GM20431 (cell line): ENCODE data around the gene AXIN1.

Experiments
- in situ Hi-C: fragments of 300-500 bp; cut with MseI, MboI; formaldehyde crosslinking; loops from one replicate; pipeline ENCODE4 v1.15.0; 2020; ENCODE audit warnings: low sequenced_read_pairs; ENCODE audit not compliant: unreplicated experiment

Gene AXIN1

DNA sequence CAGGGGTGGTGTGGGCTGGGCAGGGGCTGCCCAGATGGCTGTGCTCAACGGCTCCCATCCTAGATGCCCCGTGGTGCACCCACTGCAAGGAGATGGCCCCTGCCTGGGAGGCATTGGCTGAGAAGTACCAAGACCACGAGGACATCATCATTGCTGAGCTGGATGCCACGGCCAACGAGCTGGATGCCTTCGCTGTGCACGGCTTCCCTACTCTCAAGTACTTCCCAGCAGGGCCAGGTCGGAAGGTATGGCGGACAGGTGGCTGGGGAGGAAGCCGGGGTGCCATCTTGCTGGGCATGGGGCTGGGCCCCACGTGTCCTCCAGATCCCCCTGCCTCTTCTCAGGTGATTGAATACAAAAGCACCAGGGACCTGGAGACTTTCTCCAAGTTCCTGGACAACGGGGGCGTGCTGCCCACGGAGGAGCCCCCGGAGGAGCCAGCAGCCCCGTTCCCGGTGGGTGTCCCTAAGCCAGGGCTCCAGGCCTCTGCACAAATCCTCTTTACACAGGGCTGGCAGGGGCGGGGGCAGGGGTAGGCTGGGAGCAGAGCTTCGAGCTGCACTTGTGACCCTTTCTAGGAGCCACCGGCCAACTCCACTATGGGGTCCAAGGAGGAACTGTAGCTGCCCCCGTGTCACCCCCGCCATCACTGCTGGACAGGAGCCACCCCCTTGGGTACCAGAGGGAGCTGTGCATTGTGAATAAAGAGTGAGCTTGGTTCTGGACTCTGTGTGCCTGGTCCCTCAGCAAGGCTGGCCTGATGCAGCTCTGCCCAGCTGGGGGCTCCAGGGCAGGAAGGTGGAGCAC, 65.8 kb downstream of the AXIN1 start:
- in situ Hi-C loops = no loop called here

DNA sequence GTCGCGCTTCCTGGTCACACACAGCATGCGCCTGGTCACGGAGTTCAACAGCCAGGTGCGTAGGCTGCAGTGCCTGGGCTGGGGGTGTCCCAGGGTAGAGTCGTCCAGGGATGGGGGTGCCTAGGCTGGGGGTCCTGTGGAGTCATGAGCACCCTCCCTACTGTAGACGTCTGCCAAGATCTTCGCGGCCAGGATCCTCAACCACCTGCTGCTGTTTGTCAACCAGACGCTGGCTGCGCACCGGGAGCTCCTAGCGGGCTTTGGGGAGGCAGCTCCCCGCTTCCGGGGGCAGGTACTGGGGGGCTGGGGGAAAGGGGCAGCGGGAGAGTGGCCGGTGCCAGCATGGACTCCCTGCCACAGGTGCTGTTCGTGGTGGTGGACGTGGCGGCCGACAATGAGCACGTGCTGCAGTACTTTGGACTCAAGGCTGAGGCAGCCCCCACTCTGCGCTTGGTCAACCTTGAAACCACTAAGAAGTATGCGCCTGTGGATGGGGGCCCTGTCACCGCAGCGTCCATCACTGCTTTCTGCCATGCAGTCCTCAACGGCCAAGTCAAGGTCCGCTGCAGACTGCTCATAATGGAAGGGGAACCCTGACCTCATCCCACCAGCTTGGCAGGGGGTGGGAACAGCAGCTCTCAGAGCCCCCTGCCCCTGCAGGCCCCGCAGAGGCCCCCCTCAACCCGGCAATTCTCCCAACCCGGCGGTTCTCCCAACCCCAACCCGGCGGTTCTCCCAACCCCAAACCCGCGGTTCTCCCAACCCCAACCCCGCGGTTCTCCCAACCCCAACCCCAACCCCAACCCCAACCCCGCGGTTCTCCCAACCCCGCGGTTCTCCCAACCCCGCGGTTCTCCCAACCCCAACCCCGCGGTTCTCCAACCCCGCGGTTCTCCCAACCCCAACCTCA, 67.1 kb downstream of the AXIN1 start:
- in situ Hi-C loops = no loop called here

DNA sequence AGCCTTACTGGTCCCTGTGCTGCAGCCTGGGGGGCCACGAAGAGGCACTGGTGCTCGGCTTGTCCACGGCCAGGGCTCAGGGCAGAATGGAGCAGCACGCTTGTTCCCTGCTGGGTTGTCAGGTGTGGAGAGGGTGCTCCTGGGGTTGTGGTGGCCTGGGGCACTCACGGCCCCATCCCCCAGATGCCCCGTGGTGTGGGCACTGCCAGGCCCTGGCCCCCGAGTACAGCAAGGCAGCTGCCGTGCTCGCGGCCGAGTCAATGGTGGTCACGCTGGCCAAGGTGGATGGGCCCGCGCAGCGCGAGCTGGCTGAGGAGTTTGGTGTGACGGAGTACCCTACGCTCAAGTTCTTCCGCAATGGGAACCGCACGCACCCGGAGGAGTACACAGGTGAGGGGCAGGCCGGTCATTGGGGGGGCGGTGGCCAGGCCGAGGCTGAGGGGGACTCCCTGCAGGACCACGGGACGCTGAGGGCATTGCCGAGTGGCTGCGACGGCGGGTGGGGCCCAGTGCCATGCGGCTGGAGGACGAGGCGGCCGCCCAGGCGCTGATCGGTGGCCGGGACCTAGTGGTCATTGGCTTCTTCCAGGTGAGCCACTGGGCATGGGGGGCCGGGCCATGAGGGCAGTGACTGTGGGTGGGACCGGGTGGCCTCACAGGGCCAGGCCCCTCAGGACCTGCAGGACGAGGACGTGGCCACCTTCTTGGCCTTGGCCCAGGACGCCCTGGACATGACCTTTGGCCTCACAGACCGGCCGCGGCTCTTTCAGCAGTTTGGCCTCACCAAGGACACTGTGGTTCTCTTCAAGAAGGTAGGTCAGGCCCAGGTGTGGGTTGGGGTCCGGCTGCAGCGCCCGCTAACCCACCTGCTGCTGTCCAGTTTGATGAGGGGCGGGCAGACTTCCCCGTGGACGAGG, 68.1 kb downstream of the AXIN1 start:
- in situ Hi-C loops = no loop called here

DNA sequence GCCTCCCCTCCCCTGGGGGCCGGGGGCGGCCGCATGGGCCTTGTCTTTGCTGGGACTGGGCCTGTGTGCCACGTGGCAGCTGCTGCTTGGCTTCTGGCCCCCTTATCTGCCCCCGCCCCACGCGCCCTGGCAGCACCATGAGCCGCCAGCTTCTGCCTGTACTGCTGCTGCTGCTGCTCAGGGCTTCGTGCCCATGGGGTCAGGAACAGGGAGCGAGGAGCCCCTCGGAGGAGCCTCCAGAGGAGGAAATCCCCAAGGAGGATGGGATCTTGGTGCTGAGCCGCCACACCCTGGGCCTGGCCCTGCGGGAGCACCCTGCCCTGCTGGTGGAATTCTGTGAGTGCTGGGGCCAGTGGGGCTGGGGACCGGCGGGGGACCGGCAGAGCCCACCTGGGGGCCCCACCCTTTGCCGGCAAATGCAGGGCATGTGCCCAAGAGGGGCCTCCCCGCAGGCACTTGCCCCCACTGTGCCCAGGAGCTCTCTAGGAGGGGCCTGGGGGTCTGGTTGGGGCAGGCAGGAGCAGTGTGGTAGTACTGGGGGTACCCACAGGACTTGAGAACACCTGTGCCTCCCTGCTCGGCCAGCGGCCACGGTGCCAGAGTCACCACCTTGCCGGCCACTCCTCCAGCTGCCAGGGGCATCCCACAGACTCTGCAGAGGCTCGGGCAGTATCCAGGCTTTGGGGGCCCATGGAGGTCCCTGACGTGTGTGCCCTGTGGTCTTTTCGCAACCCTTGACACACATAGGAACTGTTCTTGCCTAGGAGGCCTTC, 69.3 kb downstream of the AXIN1 start, which contains the start of gene PDIA2:
Gene PDIA2, plus strand, starts transcription at position 132 of the 773 bp plus-strand sequence. Its CDS starts 6 bp downstream, at position 138.
- in situ Hi-C loops = no loop called here

DNA sequence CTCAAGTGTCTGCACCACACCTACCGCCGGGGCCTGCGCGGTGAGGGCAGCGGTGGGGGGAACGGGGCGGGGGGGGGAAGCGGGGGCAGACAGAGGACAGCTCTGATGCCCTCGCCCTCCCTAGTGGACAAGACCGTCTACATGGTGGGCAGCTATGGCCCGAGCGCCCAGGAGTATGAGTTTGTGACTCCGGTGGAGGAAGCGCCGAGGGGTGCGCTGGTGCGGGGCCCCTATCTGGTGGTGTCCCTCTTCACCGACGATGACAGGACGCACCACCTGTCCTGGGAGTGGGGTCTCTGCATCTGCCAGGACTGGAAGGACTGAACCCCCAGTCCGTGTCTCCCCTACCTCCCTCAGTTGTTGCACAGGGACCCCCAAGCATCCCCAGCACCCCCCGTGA, 70.0 kb downstream of the AXIN1 start:
- in situ Hi-C loops = no loop called here

DNA sequence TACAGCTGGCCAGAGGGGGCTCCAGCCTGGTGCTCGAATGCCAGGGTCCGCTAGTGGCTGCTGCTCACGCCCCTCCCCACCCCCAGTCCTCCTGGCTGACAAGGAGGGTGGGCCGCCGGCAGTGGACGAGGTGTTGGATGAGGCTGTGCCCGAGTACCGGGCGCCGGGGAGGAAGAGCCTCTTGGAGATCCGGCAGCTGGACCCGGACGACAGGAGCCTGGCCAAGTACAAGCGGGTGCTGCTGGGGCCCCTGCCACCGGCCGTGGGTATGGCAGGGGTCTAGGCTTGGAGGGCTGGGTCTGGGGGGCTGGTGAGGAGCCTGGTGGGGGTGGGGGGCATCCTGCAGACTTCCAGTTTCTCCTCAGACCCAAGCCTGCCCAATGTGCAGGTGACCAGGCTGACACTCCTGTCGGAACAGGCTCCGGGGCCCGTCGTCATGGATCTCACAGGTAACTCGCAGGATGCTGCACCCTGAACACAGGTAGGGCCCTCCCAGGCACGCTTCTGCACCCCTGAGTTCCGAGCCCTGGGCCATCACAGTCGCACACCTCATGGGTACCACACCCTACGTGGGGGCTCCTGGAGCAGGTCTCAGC, 70.8 kb downstream of the AXIN1 start:
- in situ Hi-C loops = no loop called here

DNA sequence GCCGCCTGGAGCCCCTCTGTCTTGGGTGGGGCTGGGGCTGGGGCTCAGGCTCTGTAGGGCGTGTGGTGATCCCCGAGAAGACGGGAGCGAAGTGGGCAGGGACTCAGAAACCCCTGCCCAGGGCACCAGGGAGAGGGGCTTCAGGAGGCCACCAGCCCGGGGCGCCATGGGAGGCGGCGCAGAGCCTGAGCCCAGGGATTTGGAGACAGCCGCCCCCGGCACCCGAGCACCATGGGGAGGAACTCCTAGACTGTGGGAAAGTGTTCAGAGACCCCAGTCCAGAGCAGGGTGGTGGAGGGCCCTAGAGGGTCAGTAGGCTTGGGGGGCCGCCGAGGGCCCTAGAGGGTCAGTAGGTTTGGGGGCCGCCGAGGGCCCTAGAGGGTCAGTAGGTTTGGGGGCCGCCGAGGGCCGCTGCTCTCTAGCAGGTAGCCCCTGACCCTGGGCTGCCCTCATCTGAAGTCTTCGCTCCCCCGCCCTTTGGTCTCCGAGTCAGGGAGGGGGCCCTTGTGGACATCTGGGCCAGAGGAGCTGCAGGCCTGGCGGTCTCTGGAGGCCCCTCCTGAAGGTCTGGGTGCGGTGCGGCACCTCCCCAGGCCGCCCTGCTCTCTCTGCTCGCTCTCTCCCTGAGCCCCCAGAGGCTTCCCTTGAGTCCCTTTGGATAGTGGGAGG, 71.4 kb downstream of the AXIN1 start:
- in situ Hi-C loops = no loop called here

DNA sequence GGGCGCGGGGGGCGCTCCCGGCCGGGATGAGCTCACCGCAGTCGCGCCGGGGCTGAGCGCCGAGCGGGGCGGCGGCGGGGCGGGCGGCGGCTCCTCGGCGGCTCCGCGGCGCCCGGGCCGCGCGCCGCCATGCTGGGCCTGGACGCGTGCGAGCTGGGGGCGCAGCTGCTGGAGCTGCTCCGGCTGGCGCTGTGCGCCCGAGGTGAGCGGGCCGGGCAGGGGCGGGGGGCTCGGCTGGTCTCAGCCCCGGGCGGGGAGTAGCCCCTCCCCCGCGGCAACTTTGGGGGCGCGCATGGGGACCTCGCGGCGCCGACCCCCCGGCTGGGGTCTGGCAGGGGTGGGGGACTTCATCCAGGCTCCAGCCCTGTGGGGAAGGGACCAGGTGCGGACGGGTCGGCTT, 72.0 kb downstream of the AXIN1 start, which contains the start of gene ARHGDIG:
Gene ARHGDIG, plus strand, starts transcription at position 40 of the 400 bp plus-strand sequence. Its CDS starts 90 bp downstream, at position 130.
- in situ Hi-C loops = no loop called here

DNA sequence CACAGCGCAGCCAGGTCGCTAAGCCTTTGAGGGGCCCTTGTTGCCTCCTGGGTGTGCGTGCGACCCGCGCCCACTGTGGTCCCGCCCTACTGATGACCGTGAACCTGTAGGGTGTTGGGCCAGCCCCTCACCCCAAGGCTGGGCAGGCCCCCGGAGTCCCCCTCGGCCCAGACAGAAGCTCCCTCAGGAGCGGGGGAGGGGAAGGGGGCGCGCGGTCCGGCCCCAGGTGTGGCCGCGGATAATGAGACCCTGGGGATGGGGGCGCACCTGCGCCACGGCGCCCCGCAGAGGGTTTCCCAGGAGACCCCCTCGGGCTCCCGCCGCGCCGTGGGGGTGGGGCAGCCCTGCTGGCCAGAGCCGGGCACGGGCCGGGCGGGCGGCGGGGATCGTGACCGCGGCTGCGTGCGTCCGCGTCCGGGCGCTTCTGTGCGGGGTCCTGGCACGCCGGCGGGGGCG, 72.5 kb downstream of the AXIN1 start:
- in situ Hi-C loops = no loop called here

DNA sequence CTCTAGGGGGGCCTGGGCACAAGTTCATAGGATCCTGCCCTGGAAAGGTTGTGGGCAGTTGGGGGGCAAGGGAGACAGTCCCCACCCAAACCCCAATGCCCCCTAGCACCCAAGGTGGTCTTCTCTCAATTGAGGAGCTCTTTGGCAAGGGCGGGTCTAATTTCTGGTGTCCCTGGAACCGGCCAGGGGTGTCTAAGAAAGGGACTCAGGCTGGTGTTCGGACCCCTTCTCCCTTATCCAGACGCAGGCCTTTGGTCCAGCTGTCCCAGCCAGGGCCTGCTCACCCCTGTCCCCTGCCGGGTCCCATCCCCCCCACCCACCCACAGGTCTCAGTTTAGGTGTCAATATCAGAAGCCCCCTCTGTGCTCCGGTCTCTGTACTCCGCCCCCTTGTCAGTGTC, 73.0 kb downstream of the AXIN1 start:
- in situ Hi-C loops = no loop called here

DNA sequence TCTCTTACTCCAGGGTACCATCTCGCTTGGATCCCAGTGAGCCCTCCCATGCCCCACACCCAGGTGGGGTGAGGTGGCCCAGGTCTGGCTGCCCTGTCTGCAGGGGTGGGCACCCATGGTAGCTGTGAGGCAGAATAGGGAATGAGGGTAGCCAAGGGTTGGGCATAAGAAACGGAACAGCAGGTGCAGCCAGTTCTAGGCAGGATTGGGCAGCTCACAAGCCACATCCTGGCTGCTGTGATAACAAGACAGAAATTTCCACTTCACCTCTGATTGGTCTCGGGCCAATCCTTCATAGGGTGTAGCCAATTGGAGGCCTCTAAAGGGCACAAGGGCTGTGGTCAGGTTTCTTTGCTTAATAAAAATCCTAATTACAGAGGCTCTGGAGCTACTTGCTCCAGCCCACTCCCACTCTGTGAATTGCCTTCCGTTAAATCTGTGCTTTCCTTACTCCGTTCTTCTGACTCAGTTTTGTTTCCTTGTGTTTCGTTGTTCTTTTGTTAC, 73.6 kb downstream of the AXIN1 start:
- in situ Hi-C loops = no loop called here

DNA sequence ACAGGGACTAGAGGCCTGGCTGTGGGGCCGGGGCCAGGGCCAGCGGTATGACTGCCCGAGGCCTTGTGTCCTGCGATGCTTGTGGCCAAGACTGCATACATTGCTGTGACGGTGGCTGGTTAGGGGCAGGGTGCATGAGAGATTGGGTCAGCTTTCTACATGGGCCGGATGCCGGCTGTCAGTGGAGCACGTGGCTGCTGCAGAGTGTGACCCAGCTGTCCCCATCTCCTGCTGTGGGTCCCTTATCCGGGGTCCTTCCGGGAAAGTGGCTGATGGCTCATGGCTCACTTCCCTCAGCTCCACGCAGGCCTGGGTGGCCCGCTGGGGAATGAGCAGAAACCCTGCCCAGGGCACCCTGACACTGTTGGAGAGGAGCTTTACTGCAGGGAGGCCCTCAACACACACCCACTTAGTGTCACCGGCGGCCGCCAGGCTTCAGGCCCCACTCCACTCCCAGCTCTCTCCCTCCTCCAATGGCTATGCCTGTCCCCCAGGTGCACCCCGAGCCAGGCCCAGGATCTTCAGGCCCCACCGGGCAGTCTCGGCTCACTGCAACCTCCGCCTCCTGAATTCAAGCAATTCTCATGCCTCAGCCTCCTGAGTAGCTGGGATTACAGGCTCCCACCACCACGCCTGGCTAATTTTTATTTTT, 76.0 kb downstream of the AXIN1 start:
- in situ Hi-C loops = no loop called here

DNA sequence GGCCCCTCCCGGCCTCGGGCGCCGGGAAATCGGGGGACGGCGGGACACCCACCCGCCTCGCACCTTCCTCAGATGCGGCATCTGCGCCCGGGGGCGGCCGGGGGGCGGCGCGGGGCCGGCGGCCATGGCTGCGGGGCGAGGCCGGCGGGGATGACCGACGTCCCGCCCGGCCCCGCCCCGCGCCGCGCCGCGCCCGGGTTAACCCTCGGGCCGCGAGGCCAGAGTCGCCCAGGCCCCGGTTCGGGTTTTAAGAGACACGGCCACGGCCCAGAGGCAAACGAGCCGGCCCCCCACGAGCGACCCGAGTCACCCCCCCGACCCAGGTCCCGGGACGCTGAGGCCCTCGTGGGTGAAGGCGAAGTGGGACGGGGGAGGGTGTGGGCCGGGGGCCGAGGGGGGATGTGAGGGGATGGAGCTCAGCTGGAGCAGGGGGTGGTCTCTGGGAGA, 76.7 kb downstream of the AXIN1 start, which contains the start of gene RGS11:
Gene RGS11, minus strand, starts transcription at position 159 of the 447 bp plus-strand sequence. Its CDS starts 33 bp downstream, at position 126.
- in situ Hi-C loops = no loop called here

DNA sequence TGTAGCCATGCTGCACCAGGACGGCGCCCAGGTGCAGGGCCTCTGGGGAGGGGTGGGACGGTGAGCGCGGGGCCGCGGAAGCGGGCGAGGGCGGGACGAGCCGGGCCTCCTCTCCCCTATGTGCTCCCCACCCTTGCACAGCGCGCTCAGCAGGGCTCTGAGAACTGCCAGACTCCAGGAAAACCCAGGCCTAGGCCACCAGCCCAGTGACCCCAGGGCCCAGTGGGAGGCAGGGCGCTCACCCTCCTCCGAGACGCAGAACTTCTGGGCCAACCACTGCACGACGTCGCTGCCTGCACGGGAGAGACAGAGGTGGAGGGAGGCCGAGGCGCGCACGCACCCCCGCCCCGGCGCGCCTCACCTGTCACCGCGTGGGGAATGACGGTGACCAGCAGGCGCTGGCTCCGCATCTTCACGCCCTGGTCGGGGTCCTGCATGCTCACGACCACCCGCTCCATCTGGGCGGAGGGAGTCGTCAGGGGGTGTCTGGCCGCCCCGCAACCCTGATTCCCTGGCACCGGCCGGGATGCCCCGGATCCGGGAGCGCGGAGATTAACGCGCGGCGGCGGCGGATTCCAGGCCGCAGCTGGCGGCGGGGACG, 77.4 kb downstream of the AXIN1 start:
- in situ Hi-C loops = no loop called here

DNA sequence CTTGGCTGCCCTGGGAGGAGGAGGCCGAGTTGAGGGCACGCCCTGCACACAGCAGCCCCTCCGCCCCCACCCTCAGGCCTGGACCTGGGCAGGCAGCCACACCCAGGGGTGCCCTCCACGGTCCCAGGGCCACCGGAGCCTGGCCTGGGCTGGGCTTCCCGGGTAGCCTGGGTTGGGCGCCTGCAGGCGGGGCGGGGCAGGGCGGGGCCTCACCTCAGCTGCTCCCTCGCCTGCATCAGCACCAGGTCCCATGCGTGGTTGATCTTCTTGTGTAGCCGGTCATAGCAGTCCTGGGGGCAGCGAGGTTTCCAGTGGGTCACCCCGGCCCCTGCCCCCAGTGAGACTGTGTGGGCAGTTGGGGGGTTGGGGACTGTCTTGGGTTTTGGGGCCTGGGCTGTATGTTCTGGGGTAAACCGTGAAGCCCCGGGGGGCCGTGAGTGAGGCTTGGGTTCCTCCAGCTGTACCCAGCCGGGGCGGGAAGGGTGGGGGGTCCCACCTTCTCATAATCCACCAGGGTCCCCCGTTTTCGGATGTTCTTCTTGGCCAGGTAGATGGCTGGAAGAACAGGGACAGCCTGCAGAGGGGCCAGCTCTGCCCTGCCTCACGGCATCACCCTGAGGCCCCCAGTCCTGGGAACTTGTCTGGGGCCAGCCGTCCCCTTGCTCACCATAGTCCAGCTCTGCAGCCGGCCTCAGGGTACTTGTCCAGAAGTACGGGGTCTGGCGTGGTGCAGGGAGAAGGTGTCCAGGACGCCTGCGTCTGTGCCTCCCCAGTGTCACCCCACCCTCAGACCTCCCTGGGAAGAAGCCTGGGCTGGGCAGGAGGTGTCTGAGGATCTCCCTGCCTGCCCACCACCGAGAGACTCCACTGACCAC, 78.7 kb downstream of the AXIN1 start:
- in situ Hi-C loops = no loop called here
